WERI-Rb-1 (cell line): ENCODE measurements around the gene CDYL.

Source experiments
- DNase-seq: peaks from one replicate; pipeline ENCODE4 v3.0.0-alpha.2; 2020
- H3K27ac ChIP-seq: fragments of 250-450 bp; sonication (Bioruptor Pico); 2 replicates; pipeline ENCODE4 v1.5.1; 2020; ENCODE audit warnings: mild to moderate bottlenecking, moderate library complexity
- H3K27me3 ChIP-seq: fragments of 250-450 bp; sonication (Bioruptor Pico); 2 replicates; pipeline ENCODE4 v1.5.1; 2021; ENCODE audit warnings: mild to moderate bottlenecking, low read depth, moderate library complexity; ENCODE audit not compliant: insufficient read depth, severe bottlenecking
- H3K36me3 ChIP-seq: fragments of 250-450 bp; sonication (Bioruptor Pico); 2 replicates; pipeline ENCODE4 v1.5.1; 2020; ENCODE audit warnings: mild to moderate bottlenecking, moderate library complexity
- H3K4me3 ChIP-seq: 2 replicates; pipeline ENCODE4 v1.5.1; 2011; ENCODE audit warnings: low read depth, mild to moderate bottlenecking, control low read depth, low read length
- H3K9me3 ChIP-seq: fragments of 250-450 bp; sonication (Bioruptor Pico); 2 replicates; pipeline ENCODE4 v1.5.1; 2021; ENCODE audit warnings: mild to moderate bottlenecking, moderate library complexity; ENCODE audit not compliant: severe bottlenecking
- CTCF ChIP-seq: IDR thresholded peaks from 2 replicates; pipeline ENCODE4 v1.5.1; 2011; ENCODE audit warnings: low read depth, mild to moderate bottlenecking, control low read depth, inconsistent platforms, low read length

Gene CDYL

GRCh38 chr6:4762294-4762693 is 13.9 kb upstream of the CDYL start:
- Histone ChIP-seq H3K27me3 (peaks cover 12% of the 10 kb centered on the region), H3K9me3 (peaks cover 24% of the 10 kb centered on the region), H3K4me3 (no peak overlapping the region), H3K36me3 (no peaks in the 10 kb centered on the region), H3K27ac (no peak overlapping the region)
- DNase-seq, result no peak
- no peak for TF ChIP-seq CTCF

- Histone ChIP-seq H3K27me3 (peaks cover 15% of the 10 kb centered on the region), H3K9me3 (peaks cover 24% of the 10 kb centered on the region), H3K27ac (no peak overlapping the region), H3K4me3 (no peak overlapping the region), H3K36me3 (no peaks in the 10 kb centered on the region)
- DNase-seq, result no peak
- no peak for TF ChIP-seq CTCF
These were observed 12.3 kb upstream of the CDYL start for GRCh38 chr6:4763921-4764320.

- H3K27ac ChIP-seq, result no peak overlapping the region
- no peaks in the 10 kb centered on the region for H3K36me3 ChIP-seq
- no peak for TF ChIP-seq CTCF
- H3K9me3 ChIP-seq, result peaks cover 11% of the 10 kb centered on the region
- H3K27me3 ChIP-seq, result peaks cover 42% of the 10 kb centered on the region
- H3K4me3 ChIP-seq, result no peak overlapping the region
- DNase-seq, result no peak
These were observed 7.4 kb upstream of the CDYL start for GRCh38 chr6:4768815-4769214.

- DNase-seq, result no peak
- Histone ChIP-seq H3K4me3 (no peak overlapping the region), H3K9me3 (peaks cover 3% of the 10 kb centered on the region), H3K27me3 (peaks cover 48% of the 10 kb centered on the region), H3K36me3 (no peaks in the 10 kb centered on the region), H3K27ac (no peak overlapping the region)
- no peak for TF ChIP-seq CTCF
These were observed 3.5 kb upstream of the CDYL start for GRCh38 chr6:4772750-4773149.

GRCh38 chr6:4773181-4773580 is 3.0 kb upstream of the CDYL start:
- Histone ChIP-seq H3K27ac (no peak overlapping the region), H3K9me3 (peaks cover 6% of the 10 kb centered on the region), H3K4me3 (no peak overlapping the region), H3K36me3 (no peaks in the 10 kb centered on the region), H3K27me3 (peaks cover 44% of the 10 kb centered on the region)
- DNase-seq, result no peak
- no peak for TF ChIP-seq CTCF

- no peak for TF ChIP-seq CTCF
- H3K4me3 ChIP-seq, result no peak overlapping the region
- peaks cover 9% of the 10 kb centered on the region for H3K9me3 ChIP-seq
- H3K27me3 ChIP-seq, result peaks cover 43% of the 10 kb centered on the region
- no peak for DNase-seq
- H3K36me3 ChIP-seq, result no peaks in the 10 kb centered on the region
- no peak overlapping the region for H3K27ac ChIP-seq
These were observed 1.9 kb upstream of the CDYL start for GRCh38 chr6:4774296-4774695.
